ENCODE data around the gene FNDC3B. TPM values are rescaled to one million over a fixed set of nuclear protein-coding genes. Genes with fewer than 3 reads are reported as not detected.

Gene FNDC3B
- total RNA-seq, 1 donor from 2014 or later, result 204 TPM

- Mint-ChIP-seq H3K9me3 (ENCODE audit: unreplicated experiment) (no peaks in the 10 kb centered on the region), H3K4me1 (ENCODE audit: unreplicated experiment) (peaks cover 6% of the 10 kb centered on the region), H3K36me3 (ENCODE audit: low read depth, unreplicated experiment) (peaks cover 58% of the 10 kb centered on the region), H3K27me3 (ENCODE audit: unreplicated experiment) (peaks cover 7% of the 10 kb centered on the region), H3K27ac (ENCODE audit: unreplicated experiment) (no peak overlapping the region), H3K4me3 (ENCODE audit: unreplicated experiment) (no peak overlapping the region)
- DNase-seq (ENCODE audit: low spot score), result peak; percentile 17
- TF ChIP-seq, protein P1, sequence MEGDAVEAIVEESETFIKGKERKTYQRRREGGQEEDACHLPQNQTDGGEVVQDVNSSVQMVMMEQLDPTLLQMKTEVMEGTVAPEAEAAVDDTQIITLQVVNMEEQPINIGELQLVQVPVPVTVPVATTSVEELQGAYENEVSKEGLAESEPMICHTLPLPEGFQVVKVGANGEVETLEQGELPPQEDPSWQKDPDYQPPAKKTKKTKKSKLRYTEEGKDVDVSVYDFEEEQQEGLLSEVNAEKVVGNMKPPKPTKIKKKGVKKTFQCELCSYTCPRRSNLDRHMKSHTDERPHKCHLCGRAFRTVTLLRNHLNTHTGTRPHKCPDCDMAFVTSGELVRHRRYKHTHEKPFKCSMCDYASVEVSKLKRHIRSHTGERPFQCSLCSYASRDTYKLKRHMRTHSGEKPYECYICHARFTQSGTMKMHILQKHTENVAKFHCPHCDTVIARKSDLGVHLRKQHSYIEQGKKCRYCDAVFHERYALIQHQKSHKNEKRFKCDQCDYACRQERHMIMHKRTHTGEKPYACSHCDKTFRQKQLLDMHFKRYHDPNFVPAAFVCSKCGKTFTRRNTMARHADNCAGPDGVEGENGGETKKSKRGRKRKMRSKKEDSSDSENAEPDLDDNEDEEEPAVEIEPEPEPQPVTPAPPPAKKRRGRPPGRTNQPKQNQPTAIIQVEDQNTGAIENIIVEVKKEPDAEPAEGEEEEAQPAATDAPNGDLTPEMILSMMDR (IDR thresholded peaks at IDR 0.05; ENCODE audit: unreplicated experiment), result no peak
Observed at GRCh38 chr3:172329070-172329469, 289.7 kb downstream of the FNDC3B start.

DNA sequence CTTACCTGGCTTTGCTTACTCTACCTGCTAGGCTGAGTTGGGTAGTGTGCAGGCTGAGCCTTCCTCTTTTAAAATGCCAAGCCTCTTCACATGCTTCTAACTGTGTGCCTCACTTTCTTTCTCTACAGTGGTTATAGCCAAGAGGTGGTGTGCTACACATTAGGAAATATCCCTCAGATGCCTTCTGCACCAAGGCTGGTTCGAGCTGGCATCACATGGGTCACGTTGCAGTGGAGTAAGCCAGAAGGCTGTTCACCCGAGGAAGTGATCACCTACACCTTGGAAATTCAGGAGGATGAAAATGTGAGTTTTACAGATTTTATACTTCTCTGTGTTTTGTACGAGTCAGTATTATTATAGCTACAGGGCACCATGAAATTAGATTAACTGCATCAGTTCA is 291.0 kb downstream of the FNDC3B start:
- H3K36me3 Mint-ChIP-seq (ENCODE audit: low read depth, unreplicated experiment), result peaks cover 44% of the 10 kb centered on the region
- H3K4me1 Mint-ChIP-seq (ENCODE audit: unreplicated experiment), result peaks cover 4% of the 10 kb centered on the region
- no peaks in the 10 kb centered on the region for H3K9me3 Mint-ChIP-seq (ENCODE audit: unreplicated experiment)
- DNase-seq (ENCODE audit: low spot score), result no peak
- H3K4me3 Mint-ChIP-seq (ENCODE audit: unreplicated experiment), result no peak overlapping the region
- peaks cover 5% of the 10 kb centered on the region for H3K27me3 Mint-ChIP-seq (ENCODE audit: unreplicated experiment)
- no peak overlapping the region for H3K27ac Mint-ChIP-seq (ENCODE audit: unreplicated experiment)
- TF ChIP-seq, protein P1 (IDR thresholded peaks at IDR 0.05; ENCODE audit: unreplicated experiment), result no peak

GRCh38 chr3:172332256-172333041 is 293.1 kb downstream of the FNDC3B start:
- no peaks in the 10 kb centered on the region for H3K9me3 Mint-ChIP-seq (ENCODE audit: unreplicated experiment)
- peaks cover 4% of the 10 kb centered on the region for H3K4me1 Mint-ChIP-seq (ENCODE audit: unreplicated experiment)
- peak overlapping the region; percentile 32 for H3K27ac Mint-ChIP-seq (ENCODE audit: unreplicated experiment)
- DNase-seq (ENCODE audit: low spot score), result peak; percentile 66
- peaks cover 39% of the 10 kb centered on the region for H3K36me3 Mint-ChIP-seq (ENCODE audit: low read depth, unreplicated experiment)
- TF ChIP-seq, protein P1 (IDR thresholded peaks at IDR 0.05; ENCODE audit: unreplicated experiment), result peak; percentile 74
- peaks cover 5% of the 10 kb centered on the region for H3K27me3 Mint-ChIP-seq (ENCODE audit: unreplicated experiment)
- no peak overlapping the region for H3K4me3 Mint-ChIP-seq (ENCODE audit: unreplicated experiment)

DNA sequence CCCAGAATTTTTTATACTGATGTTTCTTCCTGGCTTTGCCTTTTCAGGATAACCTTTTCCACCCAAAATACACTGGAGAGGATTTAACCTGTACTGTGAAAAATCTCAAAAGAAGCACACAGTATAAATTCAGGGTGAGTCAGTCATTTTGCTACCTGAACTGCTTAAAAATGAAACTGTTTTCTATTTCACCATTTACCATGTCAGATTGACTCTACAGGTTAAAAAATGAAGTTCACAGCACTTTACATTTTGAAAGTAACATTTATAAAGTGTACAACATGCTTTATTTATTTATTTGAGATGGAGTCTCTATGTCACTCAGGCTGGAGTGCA is 293.6 kb downstream of the FNDC3B start:
- H3K4me3 Mint-ChIP-seq (ENCODE audit: unreplicated experiment), result no peak overlapping the region
- H3K27ac Mint-ChIP-seq (ENCODE audit: unreplicated experiment), result no peak overlapping the region
- peaks cover 6% of the 10 kb centered on the region for H3K27me3 Mint-ChIP-seq (ENCODE audit: unreplicated experiment)
- peaks cover 4% of the 10 kb centered on the region for H3K4me1 Mint-ChIP-seq (ENCODE audit: unreplicated experiment)
- no peaks in the 10 kb centered on the region for H3K9me3 Mint-ChIP-seq (ENCODE audit: unreplicated experiment)
- TF ChIP-seq, protein P1 (IDR thresholded peaks at IDR 0.05; ENCODE audit: unreplicated experiment), result no peak
- DNase-seq (ENCODE audit: low spot score), result no peak
- peaks cover 42% of the 10 kb centered on the region for H3K36me3 Mint-ChIP-seq (ENCODE audit: low read depth, unreplicated experiment)

DNA sequence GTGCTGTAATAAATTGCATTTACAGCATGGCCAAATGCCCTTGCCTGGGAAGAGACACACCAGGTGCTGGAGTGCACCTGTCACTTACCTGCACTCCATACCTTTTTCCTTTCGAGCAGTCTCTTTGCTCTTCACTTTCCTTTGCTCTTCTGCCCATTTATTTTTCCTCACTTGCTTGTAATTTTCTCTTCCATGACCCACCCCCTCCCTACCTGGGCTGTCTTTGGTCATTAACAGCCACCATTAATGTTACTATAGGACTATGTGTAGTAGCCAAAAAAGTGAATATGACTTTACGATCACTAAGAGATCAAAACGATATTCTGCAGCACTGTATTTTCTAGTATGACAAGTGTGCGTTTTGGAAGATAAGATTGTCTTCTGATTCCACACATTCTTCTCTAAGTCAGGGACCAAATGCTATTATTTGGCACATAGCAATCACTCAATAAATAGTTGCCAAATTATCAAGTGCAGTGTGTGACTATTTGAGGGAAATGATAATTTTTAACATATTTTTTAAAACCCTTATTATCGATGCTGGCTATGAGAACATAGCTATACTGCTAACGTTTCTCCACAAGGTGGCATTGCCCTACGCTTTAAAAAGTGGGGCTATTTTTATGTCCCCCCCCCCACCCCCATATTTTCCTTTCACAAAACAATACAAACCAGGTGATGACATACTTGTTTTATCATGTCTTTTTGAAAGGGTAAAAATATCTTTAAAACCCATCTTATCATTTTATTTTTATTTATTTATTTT is 294.5 kb downstream of the FNDC3B start:
- Mint-ChIP-seq H3K4me1 (ENCODE audit: unreplicated experiment) (no peaks in the 10 kb centered on the region), H3K27me3 (ENCODE audit: unreplicated experiment) (peaks cover 6% of the 10 kb centered on the region), H3K36me3 (ENCODE audit: low read depth, unreplicated experiment) (peaks cover 42% of the 10 kb centered on the region), H3K4me3 (ENCODE audit: unreplicated experiment) (peak overlapping the region; percentile 21), H3K27ac (ENCODE audit: unreplicated experiment) (no peak overlapping the region), H3K9me3 (ENCODE audit: unreplicated experiment) (no peaks in the 10 kb centered on the region)
- no peak for DNase-seq (ENCODE audit: low spot score)
- TF ChIP-seq, protein P1 (IDR thresholded peaks at IDR 0.05; ENCODE audit: unreplicated experiment), result peak; percentile 23

All from endothelial cell (in vitro differentiated cells).